GM19468 (cell line): ENCODE results near the gene CTNS.

Experiments
- ATAC-seq: cut with Tn5 transposase; IDR thresholded peaks from one replicate; pipeline ENCODE4 v1.9.1; 2021; ENCODE audit warnings: mild to moderate bottlenecking, moderate library complexity, moderate number of reproducible peaks; ENCODE audit not compliant: unreplicated experiment; ENCODE audit errors: extremely low read depth

CTNS gene

DNA sequence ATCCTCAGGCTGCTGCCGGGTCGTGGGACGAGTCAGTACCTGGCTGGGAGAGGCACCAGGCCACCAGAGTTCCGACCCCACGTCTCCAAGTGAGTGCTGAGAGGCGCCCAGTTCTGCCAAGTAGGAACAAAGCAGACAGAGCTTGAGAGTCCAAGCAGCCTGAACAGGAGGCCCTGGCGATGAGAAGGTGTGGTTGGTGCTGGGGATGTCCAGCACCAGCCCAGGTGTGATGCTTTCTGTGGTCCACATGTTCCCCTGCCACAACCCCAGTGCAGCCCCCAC lies 21.0 kb downstream of the CTNS start:
- ATAC-seq, result no peak

DNA sequence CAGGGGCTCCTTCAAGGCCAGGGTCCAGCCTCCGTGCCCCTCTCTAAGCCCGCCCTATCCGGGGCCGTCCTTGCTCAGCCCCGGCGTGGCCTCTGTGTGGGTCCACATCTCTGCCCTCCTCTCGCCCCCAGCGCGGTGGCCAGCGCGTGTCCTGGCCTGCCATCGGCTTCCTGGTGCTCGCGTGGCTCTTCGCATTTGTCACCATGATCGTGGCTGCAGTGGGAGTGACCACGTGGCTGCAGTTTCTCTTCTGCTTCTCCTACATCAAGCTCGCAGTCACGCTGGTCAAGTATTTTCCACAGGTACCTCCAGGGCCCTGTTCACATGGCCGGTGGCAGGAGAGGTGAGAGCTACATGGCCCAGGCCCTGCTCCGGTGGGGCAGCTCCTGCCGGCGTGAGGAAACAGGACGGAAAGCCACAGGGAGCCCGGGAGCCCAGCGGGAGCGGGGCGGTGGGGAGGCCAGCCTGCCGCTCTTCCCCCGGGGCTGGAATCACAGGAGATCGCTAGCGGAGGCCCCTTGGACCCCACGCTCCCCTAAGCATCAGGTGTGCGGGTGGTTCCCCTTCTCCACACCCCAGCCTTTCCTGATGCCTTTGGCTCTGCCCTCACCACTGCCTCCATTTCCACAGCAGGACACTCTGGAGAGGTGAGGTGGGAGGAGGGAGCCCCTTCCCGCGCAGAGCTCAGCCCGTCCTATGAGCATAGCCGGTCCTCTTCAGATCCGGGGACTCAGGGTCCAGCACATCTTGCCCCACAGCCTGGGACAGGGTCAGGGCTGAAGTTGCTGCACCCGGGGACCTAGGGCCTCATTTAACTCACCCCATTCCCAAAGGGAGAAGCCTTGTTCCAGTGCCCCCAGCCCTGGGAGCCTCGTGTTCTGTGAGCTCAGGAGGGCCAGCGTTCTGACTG lies 21.6 kb downstream of the CTNS start:
- ATAC-seq, result no peak

DNA sequence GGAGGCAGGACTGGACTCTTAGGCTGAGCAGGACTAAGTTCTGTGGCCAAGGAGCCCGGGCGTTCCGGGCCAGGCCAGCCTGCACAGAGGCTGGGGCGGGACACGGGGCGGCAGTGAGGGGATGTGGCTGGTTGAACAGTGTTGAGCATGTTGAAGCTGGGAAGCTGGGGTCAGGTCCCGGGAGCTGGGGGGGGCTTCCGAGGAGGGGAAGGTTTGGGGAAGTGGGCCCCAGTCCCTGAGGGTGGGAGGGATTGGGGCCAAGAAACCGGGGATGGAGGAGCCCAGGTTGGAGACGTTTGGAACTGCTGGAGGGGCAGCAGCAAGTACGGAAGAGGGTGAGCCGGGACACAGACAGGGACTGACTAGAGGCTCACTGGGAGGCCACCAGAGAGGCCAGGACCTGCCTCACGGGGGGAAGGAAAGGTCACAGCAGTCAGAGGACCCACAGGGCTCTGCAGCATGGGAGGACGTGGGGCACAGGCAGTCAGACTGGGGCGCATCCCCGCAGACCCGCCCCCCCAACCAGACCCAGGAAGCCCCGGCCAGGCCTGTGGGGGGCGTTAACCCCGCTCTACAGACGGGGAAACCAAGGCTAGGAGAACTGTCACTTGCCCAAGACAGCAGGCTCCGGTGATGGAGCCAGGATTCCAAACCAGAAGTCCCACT lies 22.4 kb downstream of the CTNS start:
- ATAC-seq, result no peak

DNA sequence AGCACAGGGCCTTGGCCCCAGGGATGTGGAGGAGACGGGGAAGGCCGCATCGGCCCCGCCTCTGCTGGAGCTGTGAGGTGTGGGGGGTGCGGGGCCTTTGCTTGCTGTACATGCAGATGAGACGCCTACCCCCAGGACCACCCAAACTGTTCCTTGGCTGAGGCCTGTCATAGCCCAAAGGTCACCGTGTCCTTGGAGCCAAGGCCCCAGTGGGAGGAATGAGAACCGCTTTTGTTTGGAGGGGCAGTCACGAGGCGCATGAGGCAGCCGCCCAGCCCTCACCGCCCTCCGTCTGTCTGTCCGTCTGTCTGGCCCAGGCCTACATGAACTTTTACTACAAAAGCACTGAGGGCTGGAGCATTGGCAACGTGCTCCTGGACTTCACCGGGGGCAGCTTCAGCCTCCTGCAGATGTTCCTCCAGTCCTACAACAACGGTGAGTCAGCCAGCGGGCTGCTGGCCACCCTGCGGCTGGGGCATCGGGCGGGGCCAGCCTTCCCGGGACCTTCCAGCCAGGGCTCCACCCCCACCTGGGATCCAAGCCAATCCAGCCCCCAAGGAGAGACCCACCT lies 23.1 kb downstream of the CTNS start:
- ATAC-seq, result no peak

DNA sequence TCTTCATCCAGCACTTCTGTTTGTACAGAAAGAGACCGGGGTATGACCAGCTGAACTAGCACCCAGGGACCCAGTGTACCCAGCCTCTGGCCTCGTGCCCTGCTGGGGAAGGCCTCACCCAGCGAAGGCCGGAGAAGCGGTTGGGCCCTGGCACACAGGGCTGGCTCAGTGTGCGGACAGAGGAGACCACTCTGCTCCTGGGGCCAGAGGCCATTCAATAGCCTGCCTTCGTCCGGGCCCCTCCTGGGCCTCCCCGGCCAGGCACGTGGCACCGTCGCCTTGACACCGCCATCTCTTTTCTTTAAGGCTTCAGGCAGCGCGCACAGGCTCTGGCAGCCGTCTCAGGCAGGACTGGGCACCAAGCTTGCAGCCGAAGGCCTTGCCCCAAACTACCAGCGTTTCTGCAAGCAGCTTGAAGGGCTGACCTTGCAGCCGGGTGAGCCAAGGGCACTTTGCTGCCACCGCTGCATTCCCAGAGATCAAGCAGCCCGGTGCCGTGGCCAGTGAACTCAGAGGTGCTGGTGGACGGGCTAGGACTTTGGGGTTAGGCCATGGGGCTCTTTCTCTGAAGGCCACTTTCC lies 23.8 kb downstream of the CTNS start:
- no peak for ATAC-seq

DNA sequence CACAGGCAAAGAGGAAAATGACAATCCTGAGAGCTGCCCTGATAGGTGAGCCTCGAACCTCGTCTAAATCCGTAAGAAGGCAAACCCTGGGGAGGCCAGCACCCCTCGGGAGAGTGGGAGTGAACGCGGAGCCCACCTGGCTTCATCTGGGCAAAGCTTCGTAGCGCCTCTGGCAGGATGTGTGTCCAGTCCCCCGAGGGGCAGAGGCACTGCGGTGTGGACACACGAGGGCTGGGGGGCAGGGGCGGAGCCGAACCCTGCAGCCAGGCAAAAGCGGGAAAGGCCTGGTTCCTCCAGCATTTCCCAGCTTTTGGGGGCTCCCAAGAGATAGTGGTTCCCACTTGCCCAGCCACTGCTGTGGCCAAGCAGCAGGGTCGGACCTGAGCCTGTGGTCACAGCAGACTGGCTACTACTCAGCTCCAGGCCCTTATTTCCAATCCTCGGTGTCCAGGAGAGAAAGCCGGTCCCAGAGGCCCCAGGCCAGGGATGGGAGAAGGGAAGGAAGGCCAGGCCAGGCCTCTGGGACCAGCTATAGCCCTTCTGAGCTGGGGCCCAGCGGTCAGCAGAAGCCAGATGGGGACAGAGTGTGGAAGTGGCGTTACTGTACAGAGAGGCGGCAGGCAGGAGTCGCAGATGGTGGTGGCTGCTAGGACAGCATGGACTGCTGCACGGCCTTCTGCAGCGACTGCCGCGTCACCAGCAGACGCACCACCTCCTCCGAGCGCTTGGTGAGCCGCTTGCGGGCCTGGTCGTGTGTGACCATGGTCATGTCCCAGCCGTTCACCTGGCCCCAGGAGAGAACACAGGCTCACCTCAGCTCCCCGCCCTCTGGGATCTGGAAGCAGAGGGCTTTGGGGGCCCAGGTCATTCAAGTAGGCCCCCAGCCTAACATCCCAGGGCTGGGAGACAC lies 26.8 kb downstream of the CTNS start:
- no peak for ATAC-seq

DNA sequence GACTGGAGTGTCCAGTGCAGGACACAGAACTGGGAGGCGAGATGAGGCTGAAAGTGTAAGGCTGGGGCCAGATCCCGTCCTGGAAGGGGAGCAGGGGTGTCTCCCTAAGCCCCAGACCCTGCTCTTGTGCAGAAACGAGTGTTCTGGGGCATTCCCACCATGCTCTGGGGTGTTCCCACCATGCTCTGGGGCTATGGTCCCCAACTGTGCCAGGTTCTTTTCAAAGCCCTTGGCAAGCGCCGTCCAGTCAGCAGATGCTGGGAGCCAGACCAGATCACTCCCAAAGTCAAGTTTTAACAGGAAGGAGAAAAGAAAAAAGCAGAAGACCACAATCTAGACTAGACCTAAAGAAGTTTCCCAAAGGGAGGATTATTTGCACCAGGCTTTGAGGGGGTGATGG lies 29.3 kb downstream of the CTNS start:
- ATAC-seq, result no peak

DNA sequence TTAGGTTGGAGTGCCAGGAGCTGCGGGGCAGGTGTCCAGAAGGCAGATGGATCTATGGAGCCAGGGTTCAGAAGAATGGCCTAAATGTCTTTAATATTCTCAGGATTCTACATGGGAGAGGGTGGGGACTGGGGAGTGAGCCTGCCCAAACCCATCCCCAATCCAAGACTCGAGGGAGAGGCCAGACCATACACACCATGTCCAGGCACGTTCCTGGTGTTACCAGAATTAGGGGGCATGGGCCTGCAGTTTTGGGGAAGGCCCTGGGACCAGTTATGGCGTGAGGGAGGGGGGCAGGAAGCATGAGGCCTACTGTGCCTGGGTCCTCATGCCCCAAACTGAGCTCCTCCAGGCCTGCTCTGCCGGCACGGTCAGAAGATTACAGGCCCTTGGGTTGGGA lies 30.0 kb downstream of the CTNS start:
- ATAC-seq, result no peak

DNA sequence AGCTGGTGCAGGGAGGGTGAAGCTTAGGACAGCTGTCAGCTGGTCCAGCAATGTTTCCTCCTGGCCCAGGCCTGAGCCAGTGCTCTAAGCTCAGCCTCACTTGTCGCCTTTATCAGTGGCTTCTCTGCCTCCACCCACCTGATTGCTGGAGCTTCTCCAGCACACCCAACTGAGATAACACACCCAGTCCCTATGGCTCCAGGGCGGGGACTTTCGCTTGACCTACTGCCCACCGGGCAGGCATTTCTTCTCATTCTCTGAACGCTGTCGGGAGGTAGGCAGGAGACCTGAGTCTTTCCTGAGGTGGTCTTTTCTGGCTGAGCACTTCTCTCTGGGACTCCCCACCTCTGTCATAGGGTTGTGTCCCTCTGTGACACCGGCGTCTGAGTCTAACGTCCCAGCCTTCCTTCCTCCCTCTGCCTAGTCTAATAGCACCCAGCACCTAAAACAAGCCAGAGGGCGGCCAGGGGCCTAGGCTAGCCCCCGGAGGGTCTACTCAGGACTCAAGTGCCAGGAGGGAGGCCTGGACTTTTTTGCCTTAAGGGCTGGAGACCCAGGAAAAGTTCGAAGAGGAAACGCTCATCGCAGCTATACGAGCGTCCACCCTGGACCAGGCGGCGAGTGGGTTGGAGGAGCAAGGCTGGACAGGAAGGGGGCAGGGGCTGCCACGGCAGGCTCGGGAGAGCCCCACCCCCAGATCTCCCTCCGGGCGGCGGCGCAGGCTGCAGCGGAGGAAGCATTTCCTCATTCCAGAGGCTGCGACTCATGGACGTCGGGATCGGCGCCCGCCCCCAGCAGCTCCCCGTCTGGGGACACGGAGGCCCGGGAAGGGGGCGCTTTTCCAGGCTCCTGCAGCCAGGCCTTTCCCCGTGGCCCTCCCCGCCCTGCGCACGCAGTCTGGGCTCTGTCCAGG lies 31.1 kb downstream of the CTNS start:
- no peak for ATAC-seq

DNA sequence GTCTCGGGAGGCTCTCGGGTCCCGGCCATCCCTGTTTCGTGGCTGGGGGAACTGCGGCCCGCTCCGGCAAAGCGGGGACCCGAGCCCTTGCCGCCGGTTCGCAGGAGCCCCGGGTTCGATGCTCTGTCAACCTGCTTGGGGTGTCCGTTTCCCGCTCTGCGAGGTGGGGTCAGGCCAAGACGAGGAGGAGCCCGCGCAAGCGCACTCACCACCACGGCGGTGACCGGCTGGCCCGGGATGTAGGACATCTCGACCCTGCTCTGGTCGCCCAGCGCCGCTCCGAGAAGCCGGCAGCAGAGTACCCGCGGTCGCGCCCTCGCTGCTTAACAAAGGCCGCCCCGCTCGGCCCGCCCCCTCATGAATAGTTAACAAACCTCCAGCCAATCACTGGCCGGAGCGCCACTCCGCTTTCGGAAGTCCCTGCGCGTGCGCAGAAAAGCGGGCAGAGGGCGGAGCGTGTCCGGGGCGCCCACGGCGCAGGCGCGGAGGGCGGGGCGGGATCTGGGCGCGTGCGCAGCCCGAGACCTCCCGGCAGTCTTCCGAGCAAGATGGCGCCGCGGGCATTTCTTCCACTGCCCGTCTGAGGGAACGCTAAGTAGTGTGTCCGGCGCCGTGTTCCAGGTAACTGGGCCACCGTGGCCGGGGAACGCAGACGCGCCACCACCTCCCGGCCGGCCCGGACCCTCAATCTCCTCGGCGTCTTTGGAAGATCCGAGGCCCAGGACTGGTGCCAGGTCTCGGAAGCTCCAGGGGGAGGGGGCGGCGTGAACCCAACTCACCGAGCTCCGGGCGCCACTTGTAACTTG lies 31.9 kb downstream of the CTNS start, which contains the start of the genes EMC6 and TAX1BP3:
Gene EMC6 (plus strand): TSS at position 534 of the 806 bp plus-strand sequence. CDS start 335 bp downstream, outside the sequence.
Gene TAX1BP3 (minus strand): TSS at position 300 of the 806 bp plus-strand sequence. CDS start 52 bp downstream, at position 248.
- peak; percentile 91 for ATAC-seq

DNA sequence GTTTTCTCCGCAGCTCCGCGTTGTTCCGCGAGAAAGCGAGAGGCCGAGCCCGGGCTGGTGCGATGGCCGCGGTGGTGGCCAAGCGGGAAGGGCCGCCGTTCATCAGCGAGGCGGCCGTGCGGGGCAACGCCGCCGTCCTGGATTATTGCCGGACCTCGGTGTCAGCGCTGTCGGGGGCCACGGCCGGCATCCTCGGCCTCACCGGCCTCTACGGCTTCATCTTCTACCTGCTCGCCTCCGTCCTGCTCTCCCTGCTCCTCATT lies 32.5 kb downstream of the CTNS start:
- no peak for ATAC-seq

DNA sequence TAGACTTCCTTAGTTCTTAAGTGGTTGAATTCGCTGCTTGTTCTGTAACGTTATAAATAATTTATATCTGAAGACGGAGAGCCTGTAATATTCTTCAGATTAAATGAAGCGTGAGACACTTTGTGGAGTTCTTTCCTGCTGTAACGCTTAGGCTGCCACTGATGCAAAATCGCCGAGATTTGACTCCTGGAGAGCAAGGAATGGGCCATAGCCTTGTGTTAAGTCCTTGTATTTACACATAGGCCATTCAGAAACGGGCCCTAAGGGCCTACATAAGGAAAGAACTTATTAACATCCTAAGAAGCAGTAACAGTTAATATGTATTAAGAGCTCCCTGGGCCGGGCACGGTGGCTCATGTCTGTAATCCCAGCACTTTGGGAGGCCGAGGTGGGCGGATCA lies 33.0 kb downstream of the CTNS start:
- no peak for ATAC-seq

DNA sequence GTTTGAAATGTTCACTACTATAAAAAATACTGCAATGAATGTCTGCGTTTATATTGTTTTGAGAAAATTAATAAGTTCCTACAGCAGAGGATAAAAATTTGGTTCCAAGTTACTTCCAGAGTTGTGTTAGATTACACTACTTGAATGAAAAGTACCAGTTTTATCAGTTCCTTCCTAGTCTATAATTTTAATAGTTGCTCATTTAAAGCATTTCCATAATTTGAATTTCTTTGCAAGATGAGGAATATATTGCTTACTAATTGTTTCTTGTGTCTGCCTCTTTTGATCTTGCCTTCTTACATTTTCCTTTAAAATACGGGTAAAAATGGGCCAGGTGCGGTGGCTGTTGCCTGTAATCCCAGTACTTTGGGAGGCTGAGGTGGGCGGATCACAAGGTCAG lies 36.0 kb downstream of the CTNS start:
- ATAC-seq, result no peak

DNA sequence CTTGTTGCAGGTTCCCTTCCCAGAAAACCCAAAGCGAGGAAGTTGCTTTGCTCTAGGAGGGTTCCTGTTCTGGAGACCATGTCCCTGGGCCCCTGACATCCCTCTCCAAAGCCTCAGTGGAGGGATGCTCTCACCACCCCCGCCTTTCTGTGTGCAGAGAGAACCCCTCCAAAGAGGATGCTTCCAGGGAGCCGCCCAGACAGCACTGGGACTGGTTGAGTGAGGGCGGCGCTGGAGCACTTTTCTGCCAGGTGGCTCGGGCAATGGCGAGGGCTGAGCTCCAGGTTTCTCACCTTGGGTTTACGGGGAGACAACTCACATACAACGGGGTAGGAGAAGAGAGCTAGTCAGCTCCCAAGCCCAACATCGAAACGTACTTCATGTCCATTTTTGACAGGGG lies 39.3 kb downstream of the CTNS start:
- ATAC-seq, result no peak

DNA sequence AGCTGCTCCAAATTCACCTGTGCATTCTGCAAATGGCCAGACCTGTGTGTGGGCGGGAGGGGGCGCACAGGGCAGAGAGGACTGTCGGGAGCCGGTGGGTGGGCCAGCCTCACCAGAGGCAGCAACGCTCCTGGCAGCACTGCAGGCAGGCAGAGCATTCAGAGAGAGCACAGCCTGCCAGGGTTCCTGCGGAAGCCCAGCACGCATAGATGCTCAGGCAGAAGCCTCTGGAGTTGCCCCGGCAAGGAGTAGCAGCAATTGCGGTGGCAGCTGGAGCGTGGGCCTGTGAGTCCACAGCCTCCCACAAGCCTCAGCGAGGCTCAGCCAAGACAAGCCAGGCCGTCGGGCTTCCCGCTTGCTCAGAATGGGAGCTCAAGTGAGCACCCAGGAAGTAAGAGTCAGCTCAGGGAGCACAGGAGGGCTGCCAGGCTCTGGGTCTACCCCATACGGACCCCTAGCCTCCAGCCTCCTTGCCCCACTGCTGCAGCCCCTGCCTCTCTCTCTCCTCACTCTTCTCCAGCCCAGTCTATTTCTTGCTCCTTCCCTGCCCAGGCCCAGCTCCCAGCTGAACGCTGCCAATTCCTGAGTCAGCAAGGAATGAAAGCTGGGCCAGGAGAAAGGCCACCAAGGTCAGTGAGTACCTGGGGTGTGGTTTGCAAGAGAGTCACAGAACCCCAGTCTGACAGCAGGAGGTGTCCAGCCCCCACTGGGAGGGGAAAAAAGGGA lies 41.7 kb downstream of the CTNS start:
- ATAC-seq, result no peak

DNA sequence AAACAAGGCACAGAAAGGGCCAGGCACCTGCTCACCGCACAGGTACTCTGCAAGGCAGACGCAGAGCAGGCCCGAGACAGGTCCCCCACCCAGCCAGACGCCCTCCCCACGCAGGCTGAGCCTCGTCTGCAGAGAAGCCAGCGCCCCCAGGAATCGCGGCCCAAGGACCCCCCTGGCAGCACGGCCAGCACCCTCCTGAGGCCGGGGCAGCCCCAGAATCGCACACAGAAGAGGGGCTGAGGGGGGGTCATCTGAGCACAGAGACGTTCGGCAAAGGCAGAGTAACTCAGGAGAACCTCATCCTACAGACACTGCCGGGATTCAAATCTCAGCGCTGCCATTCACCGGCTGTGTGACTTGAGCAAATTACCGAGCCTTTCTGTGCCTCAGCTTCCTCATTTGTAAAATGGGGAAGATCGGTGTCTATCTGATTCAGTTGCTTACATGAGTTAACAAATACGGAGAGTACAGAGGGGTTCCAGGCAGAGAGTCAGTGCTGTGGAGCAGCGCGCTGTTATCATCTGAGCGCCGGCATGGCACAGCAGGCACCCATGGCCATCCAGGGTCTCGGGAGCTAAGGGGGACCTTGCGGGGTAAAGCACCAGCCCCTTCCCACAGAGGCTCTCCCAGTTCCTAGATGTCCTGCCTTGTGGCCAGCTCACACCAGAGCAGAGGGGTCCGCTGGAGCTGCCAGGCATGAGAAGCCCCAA lies 42.4 kb downstream of the CTNS start:
- no peak for ATAC-seq

DNA sequence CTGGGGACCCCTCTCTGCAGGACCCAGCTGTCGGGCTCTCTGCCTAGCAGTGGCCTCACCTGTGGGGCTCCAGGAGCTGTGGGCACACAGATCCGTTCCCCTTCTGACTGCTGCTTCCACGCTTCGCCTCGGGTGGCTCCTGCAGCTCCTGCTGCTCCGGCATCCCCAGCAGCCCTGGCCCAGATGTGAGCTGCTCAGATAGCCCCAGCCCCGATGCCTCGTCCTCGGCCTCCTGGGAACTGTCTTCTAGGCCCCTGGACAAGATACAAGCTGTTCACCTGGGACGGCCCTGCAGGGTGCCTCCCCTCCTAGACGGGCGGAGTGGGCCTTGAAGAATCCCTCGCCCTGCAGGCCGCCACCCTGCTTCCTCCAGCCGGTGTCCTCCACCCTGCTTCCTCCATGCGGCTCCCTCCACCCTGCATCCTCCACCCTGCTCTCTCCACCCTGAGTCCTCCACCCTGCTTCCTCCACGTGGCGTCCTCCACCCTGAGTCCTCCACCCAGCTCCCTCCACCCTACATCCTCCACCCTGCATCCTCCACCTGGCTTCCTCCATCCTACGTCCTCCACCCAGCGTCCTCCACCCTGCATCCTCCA lies 43.1 kb downstream of the CTNS start:
- ATAC-seq, result no peak
